HCT116 (cell line): Measurements from ENCODE around the gene CDKL5. TPM values are rescaled to one million over a fixed set of nuclear protein-coding genes. Genes with fewer than 3 reads are reported as not detected.

Source experiments
- ATAC-seq: fragments of 200-7000 bp; cut with Tn5 transposase; 2 replicates; pipeline ENCODE4 v1.9.1; 2020; ENCODE audit warnings: mild to moderate bottlenecking, moderate library complexity
- BruUV-seq: library from RNA; stranded (reverse); fragments of 400-500 nt; replicated peaks from 2 replicates; lab custom pipeline; 2021; lab: Mats Ljungman, UMichigan
- CTCF ChIA-PET: fragments of 300-600 bp; sonication (Branson Sonifier 250); formaldehyde crosslinking; loops from one replicate; lab custom pipeline; 2021; ENCODE audit warnings: antibody characterized with exemption; lab: Charles Lee
- POLR2A ChIA-PET: fragments of 300-600, 350-600 bp; sonication (Branson Sonifier 250); formaldehyde crosslinking; loops from one replicate; lab custom pipeline; 2021; ENCODE audit warnings: antibody characterized with exemption; lab: Charles Lee
- RAD21 ChIA-PET, 2 experiments: fragments of 300-600 bp; sonication (Branson Sonifier 250); formaldehyde crosslinking; loops; one replicate each; lab custom pipeline; 2023; ENCODE audit warnings: low total read pairs in 2 of 2; ENCODE audit not compliant: uncharacterized antibody in 2 of 2, unreplicated experiment in 2 of 2, low non-redundant PET in 1 of 2; lab: Charles Lee
- DNase-seq: peaks from one replicate; pipeline ENCODE4 v3.0.0-alpha.2; 2010; ENCODE audit warnings: low read depth, low spot score
- H2AFZ ChIP-seq: fragments of 200-600 bp; shearing (Covaris generic), sonication (generic); 2 replicates; pipeline ENCODE4 v1.6.1; 2017; ENCODE audit warnings: low read depth, mixed run types, mixed read lengths, antibody characterized with exemption, low read length; ENCODE audit not compliant: poor library complexity, severe bottlenecking
- H3K27ac ChIP-seq: 2 replicates; pipeline ENCODE4 v1.5.1; 2012; ENCODE audit warnings: low read depth, low read length
- H3K27me3 ChIP-seq: fragments of 200-600 bp; sonication (generic); 2 replicates; pipeline ENCODE4 v1.6.1; 2016; ENCODE audit warnings: mixed run types, low read length, mixed read lengths; ENCODE audit not compliant: insufficient read depth
- H3K36me3 ChIP-seq, 2 experiments: fragments of 200-500 bp in 1 of 2; fragments of 200-600 bp in 1 of 2; sonication (Bioruptor generic) in 1 of 2; sonication (generic) in 1 of 2; 2 replicates each; pipeline versions ENCODE4 v1.5.1 to v1.6.1; 2014 to 2016; ENCODE audit warnings: low read length in 2 of 2, inconsistent platforms in 1 of 2, mixed read lengths in 1 of 2, mixed run types in 1 of 2; ENCODE audit not compliant: insufficient read depth in 2 of 2, control insufficient read depth in 1 of 2
- H3K4me1 ChIP-seq, 2 experiments: fragments of 200-600 bp in 1 of 2; sonication (generic) in 1 of 2; 2 replicates each; pipeline versions ENCODE4 v1.5.1 to v1.6.1; 2012 to 2017; ENCODE audit warnings: low read length in 2 of 2, inconsistent platforms in 1 of 2, mild to moderate bottlenecking in 1 of 2, mixed read lengths in 1 of 2, mixed run types in 1 of 2, moderate library complexity in 1 of 2; ENCODE audit not compliant: insufficient read depth in 2 of 2, control insufficient read depth in 1 of 2
- H3K4me2 ChIP-seq: fragments of 200-600 bp; sonication (generic); 2 replicates; pipeline ENCODE4 v1.6.1; 2017; ENCODE audit warnings: mixed run types, low read length, mixed read lengths
- H3K4me3 ChIP-seq, 2 experiments: fragments of 200-600 bp in 1 of 2; sonication (generic) in 1 of 2; replicated peaks in 1 of 2; 2 replicates each; pipeline ENCODE4 v1.5.1; 2011 to 2016; ENCODE audit warnings: low read length in 2 of 2, control low read depth in 1 of 2, low read depth in 1 of 2, mild to moderate bottlenecking in 1 of 2, mixed read lengths in 1 of 2, mixed run types in 1 of 2
- H3K79me2 ChIP-seq: fragments of 200-600 bp; sonication (generic); 2 replicates; pipeline ENCODE4 v1.6.1; 2017; ENCODE audit warnings: mild to moderate bottlenecking, mixed run types, low read length, moderate library complexity, mixed read lengths; ENCODE audit not compliant: insufficient read depth
- H3K9ac ChIP-seq: fragments of 200-600 bp; sonication (generic); 2 replicates; pipeline ENCODE4 v1.6.1; 2016; ENCODE audit warnings: low read length, mixed read lengths
- H3K9me2 ChIP-seq: fragments of 200-600 bp; sonication (generic), shearing (Covaris generic); 2 replicates; pipeline ENCODE4 v1.6.1; 2017; ENCODE audit warnings: mixed run types, mild to moderate bottlenecking, moderate library complexity; ENCODE audit not compliant: insufficient read depth
- H3K9me3 ChIP-seq, 2 experiments: fragments of 200-500 bp in 1 of 2; fragments of 200-600 bp in 1 of 2; sonication (Bioruptor generic) in 1 of 2; sonication (generic) in 1 of 2; 2 replicates each; pipeline ENCODE4 v1.6.1; 2014 to 2017; ENCODE audit warnings: low read length in 2 of 2, mixed read lengths in 2 of 2, inconsistent platforms in 1 of 2, low read depth in 1 of 2, mild to moderate bottlenecking in 1 of 2, mixed run types in 1 of 2, moderate library complexity in 1 of 2; ENCODE audit not compliant: control insufficient read depth in 1 of 2, insufficient read depth in 1 of 2
- H4K20me1 ChIP-seq: fragments of 200-600 bp; sonication (generic), shearing (Covaris generic); 2 replicates; pipeline ENCODE4 v1.6.1; 2017; ENCODE audit warnings: mixed run types, mild to moderate bottlenecking, moderate library complexity; ENCODE audit not compliant: insufficient read depth
- CBX3 ChIP-seq: IDR thresholded peaks from 2 replicates; pipeline ENCODE4 v1.6.1; 2012; ENCODE audit warnings: low read depth
- EGR1 ChIP-seq: IDR thresholded peaks from 2 replicates; pipeline ENCODE4 v1.6.1; 2012; ENCODE audit warnings: low read depth
- ELF1 ChIP-seq: IDR thresholded peaks from 2 replicates; pipeline ENCODE4 v1.6.1; 2012; ENCODE audit warnings: low read depth, borderline replicate concordance
- EZH2 ChIP-seq: fragments of 200-600 bp; sonication (generic); IDR thresholded peaks from 2 replicates; pipeline ENCODE4 v1.6.1; 2017; ENCODE audit warnings: antibody characterized with exemption, mixed run types
- EZH2phosphoT487 ChIP-seq: fragments of 200-600 bp; IDR thresholded peaks from 2 replicates; pipeline ENCODE4 v1.6.1; 2018; ENCODE audit warnings: antibody characterized with exemption, borderline replicate concordance
- JUND ChIP-seq: IDR thresholded peaks from 2 replicates; pipeline ENCODE4 v1.6.1; 2012
- POLR2A ChIP-seq: IDR thresholded peaks from 2 replicates; pipeline ENCODE4 v1.7.0; 2011; ENCODE audit warnings: borderline replicate concordance; ENCODE audit not compliant: insufficient read depth, insufficient read length; ENCODE audit errors: extremely low read depth
- POLR2AphosphoS5 ChIP-seq: IDR thresholded peaks from 2 replicates; pipeline ENCODE4 v1.6.1; 2011; ENCODE audit warnings: mild to moderate bottlenecking, low read depth, low read length, moderate library complexity
- SRF ChIP-seq: IDR thresholded peaks from 2 replicates; pipeline ENCODE4 v1.6.1; 2012; ENCODE audit warnings: low read depth
- YY1 ChIP-seq: IDR thresholded peaks from 2 replicates; pipeline ENCODE4 v1.6.1; 2011; ENCODE audit warnings: low read length, low read depth, moderate library complexity, mild to moderate bottlenecking; ENCODE audit not compliant: insufficient replicate concordance; ENCODE audit errors: extremely low read depth
- ZNF274 ChIP-seq: fragments of 200-500 bp; sonication (Bioruptor generic); IDR thresholded peaks from 2 replicates; pipeline ENCODE4 v1.6.1; 2014; ENCODE audit warnings: mild to moderate bottlenecking, low read depth, low read length, inconsistent platforms
- intact Hi-C: fragments of 100-400 bp; cut with micrococcal nuclease; formaldehyde crosslinking; loops from 2 replicates; pipeline ENCODE4 v1.10.0; 2022
- total RNA-seq: library from RNA; stranded (reverse); gene quantifications from one replicate; pipeline ENCODE4 v1.2.1, GENCODE V29; 2021; ENCODE audit not compliant: unreplicated experiment
- TF ChIP-seq, protein P1 (sequence below): IDR thresholded peaks from 2 replicates; pipeline ENCODE4 v1.6.1; 2012
- TF ChIP-seq, protein P2 (sequence below): IDR thresholded peaks from 2 replicates; pipeline ENCODE4 v1.6.1; 2011; ENCODE audit warnings: mild to moderate bottlenecking, low read length, moderate library complexity; ENCODE audit not compliant: insufficient replicate concordance; ENCODE audit errors: extremely low read depth

The CDKL5 gene
- total RNA-seq, 1 experiment from 2014 or later: 2.5 TPM

GRCh38 chrX:18643243-18643642, 217.8 kb downstream of the CDKL5 start:
- ChIA-PET CTCF (no interaction called here), POLR2A (no interaction called here), RAD21 (no interaction called here)
- H3K27me3 ChIP-seq: no peaks in the 10 kb centered on the region
- H3K79me2 ChIP-seq: no peaks in the 10 kb centered on the region
- DNase-seq (no peak), ATAC-seq (no peak)
- H3K4me1 ChIP-seq: no peaks in the 10 kb centered on the region
- no TSS peak for BruUV-seq
- TF ChIP-seq JUND (no peak), POLR2A (no peak)
- no peak overlapping the region for H2AFZ ChIP-seq
- no peaks in the 10 kb centered on the region for H4K20me1 ChIP-seq
- H3K9me3 ChIP-seq: no peaks in the 10 kb centered on the region
- H3K4me3 ChIP-seq: no peak overlapping the region
- H3K27ac ChIP-seq: no peak overlapping the region
- no peaks in the 10 kb centered on the region for H3K36me3 ChIP-seq
- no peaks in the 10 kb centered on the region for H3K9me2 ChIP-seq
- H3K4me2 ChIP-seq: no peak overlapping the region
- no peak overlapping the region for H3K9ac ChIP-seq
- intact Hi-C loops: no loop called here

GRCh38 chrX:18643853-18644252, 218.4 kb downstream of the CDKL5 start:
- no peak for ATAC-seq
- POLR2A ChIA-PET: no interaction called here
- no TSS peak for BruUV-seq

More at GRCh38 chrX:18643853-18644252, 218.4 kb downstream of the CDKL5 start:
- no peak for DNase-seq
- CTCF ChIA-PET: no interaction called here
- Histone ChIP-seq H3K9ac (no peak overlapping the region), H3K4me2 (no peak overlapping the region), H3K36me3 (no peaks in the 10 kb centered on the region), H2AFZ (no peak overlapping the region), H3K4me3 (no peak overlapping the region), H4K20me1 (no peaks in the 10 kb centered on the region), H3K9me3 (no peaks in the 10 kb centered on the region), H3K27me3 (no peaks in the 10 kb centered on the region), H3K4me1 (no peaks in the 10 kb centered on the region), H3K9me2 (no peaks in the 10 kb centered on the region), H3K27ac (no peak overlapping the region), H3K79me2 (no peaks in the 10 kb centered on the region)
- intact Hi-C loops: no loop called here
- TF ChIP-seq, protein P1, sequence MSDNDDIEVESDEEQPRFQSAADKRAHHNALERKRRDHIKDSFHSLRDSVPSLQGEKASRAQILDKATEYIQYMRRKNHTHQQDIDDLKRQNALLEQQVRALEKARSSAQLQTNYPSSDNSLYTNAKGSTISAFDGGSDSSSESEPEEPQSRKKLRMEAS: no peak
- TF ChIP-seq POLR2AphosphoS5: no peak
- TF ChIP-seq SRF: no peak
- TF ChIP-seq YY1: no peak
- TF ChIP-seq JUND: no peak
- TF ChIP-seq ZNF274: no peak
- TF ChIP-seq EZH2: no peak
- no peak for TF ChIP-seq EGR1
- TF ChIP-seq EZH2phosphoT487: no peak
- no peak for TF ChIP-seq ELF1
- no peak for TF ChIP-seq CBX3
- TF ChIP-seq, protein P2, sequence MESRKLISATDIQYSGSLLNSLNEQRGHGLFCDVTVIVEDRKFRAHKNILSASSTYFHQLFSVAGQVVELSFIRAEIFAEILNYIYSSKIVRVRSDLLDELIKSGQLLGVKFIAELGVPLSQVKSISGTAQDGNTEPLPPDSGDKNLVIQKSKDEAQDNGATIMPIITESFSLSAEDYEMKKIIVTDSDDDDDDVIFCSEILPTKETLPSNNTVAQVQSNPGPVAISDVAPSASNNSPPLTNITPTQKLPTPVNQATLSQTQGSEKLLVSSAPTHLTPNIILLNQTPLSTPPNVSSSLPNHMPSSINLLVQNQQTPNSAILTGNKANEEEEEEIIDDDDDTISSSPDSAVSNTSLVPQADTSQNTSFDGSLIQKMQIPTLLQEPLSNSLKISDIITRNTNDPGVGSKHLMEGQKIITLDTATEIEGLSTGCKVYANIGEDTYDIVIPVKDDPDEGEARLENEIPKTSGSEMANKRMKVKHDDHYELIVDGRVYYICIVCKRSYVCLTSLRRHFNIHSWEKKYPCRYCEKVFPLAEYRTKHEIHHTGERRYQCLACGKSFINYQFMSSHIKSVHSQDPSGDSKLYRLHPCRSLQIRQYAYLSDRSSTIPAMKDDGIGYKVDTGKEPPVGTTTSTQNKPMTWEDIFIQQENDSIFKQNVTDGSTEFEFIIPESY: no peak
- RAD21 ChIA-PET: no interaction called here
